Dendritic cell treated with granulocyte-macrophage colony-stimulating factor and Interleukin-4, amounts not matched to agents 40 ng/mL and 50 ng/mL, for 4 days (primary cell): ENCODE results near the gene CPM.

Experiments used
- H3K27ac Mint-ChIP-seq: one replicate; pipeline ENCODE4 v1.8.0; 2022; ENCODE audit warnings: mild to moderate bottlenecking, mixed read lengths
- H3K27me3 Mint-ChIP-seq: one replicate; pipeline ENCODE4 v1.8.0; 2022; ENCODE audit warnings: mild to moderate bottlenecking, mixed read lengths
- H3K36me3 Mint-ChIP-seq: one replicate; pipeline ENCODE4 v1.8.0; 2022; ENCODE audit warnings: low read depth, mixed read lengths
- H3K4me1 Mint-ChIP-seq: one replicate; pipeline ENCODE4 v1.8.0; 2022; ENCODE audit warnings: low read depth, mixed read lengths
- H3K4me3 Mint-ChIP-seq: one replicate; pipeline ENCODE4 v1.8.0; 2022; ENCODE audit warnings: mild to moderate bottlenecking, moderate library complexity, mixed read lengths
- H3K9me3 Mint-ChIP-seq: one replicate; pipeline ENCODE4 v1.8.0; 2022; ENCODE audit warnings: mixed read lengths
- intact Hi-C: fragments of 100-400 bp; cut with micrococcal nuclease; formaldehyde crosslinking; loops from one replicate; pipeline ENCODE4 v1.15.0; 2022

CPM gene

GRCh38 chr12:68888243-68888642 lies 44.7 kb downstream of the CPM start:
- Mint-ChIP-seq H3K27me3 (no peaks in the 10 kb centered on the region), H3K9me3 (no peaks in the 10 kb centered on the region), H3K4me1 (peaks cover 10% of the 10 kb centered on the region), H3K27ac (no peak overlapping the region), H3K4me3 (no peak overlapping the region), H3K36me3 (peaks cover 40% of the 10 kb centered on the region)
- intact Hi-C loops: no loop called here

GRCh38 chr12:68887641-68888040 lies 45.3 kb downstream of the CPM start:
- intact Hi-C loops: no loop called here
- Mint-ChIP-seq H3K36me3 (peaks cover 43% of the 10 kb centered on the region), H3K27me3 (no peaks in the 10 kb centered on the region), H3K4me3 (no peak overlapping the region), H3K4me1 (peaks cover 10% of the 10 kb centered on the region), H3K27ac (no peak overlapping the region), H3K9me3 (no peaks in the 10 kb centered on the region)

- Mint-ChIP-seq H3K27ac (no peak overlapping the region), H3K9me3 (no peaks in the 10 kb centered on the region), H3K4me3 (no peak overlapping the region), H3K4me1 (peaks cover 10% of the 10 kb centered on the region), H3K27me3 (no peaks in the 10 kb centered on the region), H3K36me3 (peaks cover 43% of the 10 kb centered on the region)
- intact Hi-C loops: no loop called here
These were observed 46.1 kb downstream of the CPM start for GRCh38 chr12:68886636-68887572.

GRCh38 chr12:68885381-68885780 lies 47.6 kb downstream of the CPM start:
- H3K36me3 Mint-ChIP-seq: peaks cover 48% of the 10 kb centered on the region
- H3K9me3 Mint-ChIP-seq: no peaks in the 10 kb centered on the region
- H3K27me3 Mint-ChIP-seq: no peaks in the 10 kb centered on the region
- H3K4me3 Mint-ChIP-seq: no peak overlapping the region
- peaks cover 4% of the 10 kb centered on the region for H3K4me1 Mint-ChIP-seq
- intact Hi-C loops: no loop called here
- H3K27ac Mint-ChIP-seq: no peak overlapping the region

GRCh38 chr12:68884251-68884650 lies 48.7 kb downstream of the CPM start:
- H3K36me3 Mint-ChIP-seq: peaks cover 60% of the 10 kb centered on the region
- H3K4me3 Mint-ChIP-seq: no peak overlapping the region
- H3K27ac Mint-ChIP-seq: no peak overlapping the region
- H3K4me1 Mint-ChIP-seq: no peaks in the 10 kb centered on the region
- intact Hi-C loops: no loop called here
- H3K27me3 Mint-ChIP-seq: no peaks in the 10 kb centered on the region
- H3K9me3 Mint-ChIP-seq: no peaks in the 10 kb centered on the region

- H3K4me1 Mint-ChIP-seq: no peaks in the 10 kb centered on the region
- intact Hi-C loops: no loop called here
These were observed 49.8 kb downstream of the CPM start for GRCh38 chr12:68883151-68883550.

GRCh38 chr12:68882251-68882964 lies 50.6 kb downstream of the CPM start:
- Mint-ChIP-seq H3K27ac (no peak overlapping the region), H3K36me3 (peaks cover 74% of the 10 kb centered on the region), H3K9me3 (no peaks in the 10 kb centered on the region), H3K27me3 (no peaks in the 10 kb centered on the region), H3K4me3 (no peak overlapping the region), H3K4me1 (no peaks in the 10 kb centered on the region)
- intact Hi-C loops: no loop called here

More at GRCh38 chr12:68883151-68883550, 49.8 kb downstream of the CPM start:
- no peaks in the 10 kb centered on the region for H3K9me3 Mint-ChIP-seq
- peaks cover 68% of the 10 kb centered on the region for H3K36me3 Mint-ChIP-seq
- H3K27ac Mint-ChIP-seq: no peak overlapping the region
- H3K4me3 Mint-ChIP-seq: no peak overlapping the region
- no peaks in the 10 kb centered on the region for H3K27me3 Mint-ChIP-seq

- Mint-ChIP-seq H3K27me3 (no peaks in the 10 kb centered on the region), H3K4me3 (no peak overlapping the region), H3K4me1 (no peaks in the 10 kb centered on the region), H3K9me3 (no peaks in the 10 kb centered on the region), H3K27ac (no peak overlapping the region), H3K36me3 (peaks cover 86% of the 10 kb centered on the region)
- intact Hi-C loops: no loop called here
These were observed 52.2 kb downstream of the CPM start for GRCh38 chr12:68880660-68881325.

GRCh38 chr12:68878846-68879245 lies 54.1 kb downstream of the CPM start:
- Mint-ChIP-seq H3K27me3 (no peaks in the 10 kb centered on the region), H3K4me1 (peaks cover 5% of the 10 kb centered on the region), H3K27ac (no peak overlapping the region), H3K9me3 (no peaks in the 10 kb centered on the region), H3K36me3 (peaks cover 80% of the 10 kb centered on the region), H3K4me3 (no peak overlapping the region)
- intact Hi-C loops: no loop called here

- intact Hi-C loops: no loop called here
- H3K4me3 Mint-ChIP-seq: no peak overlapping the region
- no peaks in the 10 kb centered on the region for H3K27me3 Mint-ChIP-seq
- peaks cover 75% of the 10 kb centered on the region for H3K36me3 Mint-ChIP-seq
- H3K4me1 Mint-ChIP-seq: peaks cover 5% of the 10 kb centered on the region
- H3K9me3 Mint-ChIP-seq: no peaks in the 10 kb centered on the region
- no peak overlapping the region for H3K27ac Mint-ChIP-seq
These were observed 54.7 kb downstream of the CPM start for GRCh38 chr12:68878283-68878682.

GRCh38 chr12:68877583-68877982 lies 55.4 kb downstream of the CPM start:
- intact Hi-C loops: no loop called here
- Mint-ChIP-seq H3K27ac (no peak overlapping the region), H3K4me1 (peaks cover 5% of the 10 kb centered on the region), H3K9me3 (no peaks in the 10 kb centered on the region), H3K36me3 (peaks cover 68% of the 10 kb centered on the region), H3K4me3 (no peak overlapping the region), H3K27me3 (no peaks in the 10 kb centered on the region)

GRCh38 chr12:68876461-68876860 lies 56.5 kb downstream of the CPM start:
- intact Hi-C loops: no loop called here
- Mint-ChIP-seq H3K27ac (peak overlapping the region; percentile 45), H3K4me1 (peaks cover 5% of the 10 kb centered on the region), H3K27me3 (no peaks in the 10 kb centered on the region), H3K9me3 (no peaks in the 10 kb centered on the region), H3K4me3 (no peak overlapping the region), H3K36me3 (peaks cover 66% of the 10 kb centered on the region)

- Mint-ChIP-seq H3K9me3 (no peaks in the 10 kb centered on the region), H3K4me3 (no peak overlapping the region), H3K27me3 (no peaks in the 10 kb centered on the region), H3K27ac (no peak overlapping the region), H3K4me1 (peaks cover 5% of the 10 kb centered on the region), H3K36me3 (peaks cover 73% of the 10 kb centered on the region)
- intact Hi-C loops: no loop called here
These were observed 59.7 kb downstream of the CPM start for GRCh38 chr12:68873316-68873715.

GRCh38 chr12:68871921-68872320 lies 61.0 kb downstream of the CPM start:
- Mint-ChIP-seq H3K4me3 (no peak overlapping the region), H3K9me3 (no peaks in the 10 kb centered on the region), H3K4me1 (peaks cover 5% of the 10 kb centered on the region), H3K27ac (no peak overlapping the region), H3K27me3 (no peaks in the 10 kb centered on the region), H3K36me3 (peaks cover 74% of the 10 kb centered on the region)
- intact Hi-C loops: no loop called here
